ENCODE measurements around the gene TUBGCP3. TPM values are rescaled to one million over a fixed set of nuclear protein-coding genes. Genes with fewer than 3 reads are reported as not detected.

TUBGCP3 gene
- total RNA-seq, 1 experiment from 2014 or later: 19.2 TPM

DNA sequence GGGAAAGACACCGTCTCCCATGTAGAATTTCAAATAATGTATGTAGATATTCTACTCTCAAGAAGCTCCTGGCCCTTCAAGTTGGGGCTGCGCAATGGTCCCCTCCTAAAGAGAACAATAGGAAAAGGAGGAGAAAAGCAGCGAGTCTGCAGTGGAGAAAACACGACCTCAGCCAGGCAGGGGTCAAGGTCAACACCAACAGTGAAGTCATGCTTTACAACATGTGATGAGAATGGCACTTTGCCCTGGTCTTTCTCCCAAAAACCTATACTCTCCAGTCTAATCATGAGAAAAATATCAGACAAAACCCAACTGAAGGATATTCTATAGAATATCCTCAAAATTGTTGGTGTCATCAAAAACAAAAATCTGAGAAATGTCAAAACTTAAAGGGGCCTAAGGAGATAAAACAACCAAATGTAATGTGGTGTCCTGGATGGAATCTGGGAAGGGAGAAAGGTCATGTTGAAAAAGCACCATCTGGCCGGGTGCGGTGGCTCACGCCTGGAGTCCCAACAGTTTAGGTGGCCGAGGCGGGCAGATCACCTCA lies 110.8 kb downstream of the TUBGCP3 start:
- DNase-seq: no peak
- H3K36me3 ChIP-seq (replicated peaks; ENCODE audit: control insufficient read depth, insufficient read depth, low read length): no peaks in the 10 kb centered on the region
- no peaks in the 10 kb centered on the region for H3K27me3 ChIP-seq (ENCODE audit: control insufficient read depth, insufficient read depth, low read length)

DNA sequence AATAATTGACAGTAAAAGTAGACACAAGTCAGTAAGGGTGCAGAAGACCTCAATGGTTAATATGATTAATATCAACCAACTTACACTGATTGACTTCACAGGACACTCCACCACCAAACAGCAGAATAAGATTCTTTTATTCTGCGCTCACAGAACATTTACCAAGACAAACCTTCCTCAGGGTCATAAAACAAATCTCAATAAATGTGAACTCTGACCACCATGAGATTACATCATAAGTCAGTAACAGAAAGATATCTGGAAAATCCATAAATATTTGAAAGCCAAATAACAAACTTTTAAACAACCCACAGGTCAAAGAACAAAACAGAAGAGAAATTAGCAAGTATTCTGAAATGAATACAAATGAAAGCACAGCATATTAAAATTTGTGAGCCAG lies 112.1 kb downstream of the TUBGCP3 start:
- DNase-seq: no peak
- no peak overlapping the region for H3K4me3 ChIP-seq (ENCODE audit: insufficient read depth, low read depth, low read length)
- no peaks in the 10 kb centered on the region for H3K27me3 ChIP-seq (ENCODE audit: control insufficient read depth, insufficient read depth, low read length)
- no peaks in the 10 kb centered on the region for H3K36me3 ChIP-seq (replicated peaks; ENCODE audit: control insufficient read depth, insufficient read depth, low read length)

More for the DNA sequence above, 110.8 kb downstream of the TUBGCP3 start:
- H3K4me3 ChIP-seq (ENCODE audit: insufficient read depth, low read depth, low read length): no peak overlapping the region

- DNase-seq: peak; percentile 48
- H3K36me3 ChIP-seq (replicated peaks; ENCODE audit: control insufficient read depth, insufficient read depth, low read length): no peaks in the 10 kb centered on the region
- no peaks in the 10 kb centered on the region for H3K27me3 ChIP-seq (ENCODE audit: control insufficient read depth, insufficient read depth, low read length)
- H3K4me3 ChIP-seq (ENCODE audit: insufficient read depth, low read depth, low read length): no peak overlapping the region
Measured at GRCh38 chr13:112474869-112475268, 113.1 kb downstream of the TUBGCP3 start.

DNA sequence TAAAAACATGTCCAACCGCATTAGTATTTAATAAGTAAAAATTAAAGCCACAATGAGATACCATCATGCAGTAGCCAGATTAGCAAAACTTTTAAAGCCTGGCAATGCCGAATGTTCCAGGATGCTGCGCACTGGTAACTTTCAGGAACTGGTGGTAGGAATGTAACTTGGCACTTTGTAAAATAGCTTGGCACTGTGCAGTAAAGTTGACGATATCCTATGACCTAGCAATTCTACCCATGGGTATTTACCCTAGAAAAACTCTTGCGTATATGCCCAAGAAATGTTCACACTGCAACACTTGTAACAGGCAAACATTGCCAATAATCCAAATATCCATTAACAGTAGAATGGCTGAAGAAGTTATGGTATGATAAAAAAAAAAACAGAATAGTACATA lies 114.1 kb downstream of the TUBGCP3 start:
- Histone ChIP-seq H3K36me3 (replicated peaks; ENCODE audit: control insufficient read depth, insufficient read depth, low read length) (no peaks in the 10 kb centered on the region), H3K4me3 (ENCODE audit: insufficient read depth, low read depth, low read length) (no peak overlapping the region), H3K27me3 (ENCODE audit: control insufficient read depth, insufficient read depth, low read length) (no peaks in the 10 kb centered on the region)
- DNase-seq: no peak

DNA sequence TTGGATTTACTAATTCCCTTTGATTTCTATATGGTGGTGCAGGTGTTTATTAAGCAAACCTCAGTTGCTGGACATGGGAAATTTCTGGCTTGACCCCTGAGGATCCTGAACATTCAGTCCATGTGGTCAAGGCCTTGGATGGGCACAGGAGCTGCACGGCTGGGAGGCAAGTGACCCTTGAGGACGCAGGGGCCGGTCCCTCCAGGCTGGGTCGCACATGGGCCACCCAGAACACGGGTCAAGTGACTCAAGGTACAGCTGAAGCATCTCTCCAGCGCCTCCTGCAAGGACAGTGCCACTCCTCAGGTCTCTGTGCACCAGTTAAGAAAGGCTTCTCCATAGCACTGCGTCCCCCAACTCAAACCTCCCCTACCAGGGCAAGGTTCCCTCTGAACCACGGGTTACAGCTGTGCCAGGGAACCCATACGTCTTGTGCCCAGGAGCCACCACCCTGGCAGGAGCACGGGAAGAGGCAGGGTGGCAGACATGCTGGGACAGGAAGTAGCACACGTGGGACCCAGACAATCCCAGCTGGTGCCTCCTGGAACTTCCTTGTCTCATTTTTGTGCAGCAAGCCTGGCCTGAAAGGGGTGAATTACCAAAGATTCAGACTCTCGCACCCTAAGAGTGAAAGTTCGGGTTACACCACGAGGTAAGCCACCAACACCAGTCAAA lies 118.7 kb downstream of the TUBGCP3 start:
- Histone ChIP-seq H3K36me3 (replicated peaks; ENCODE audit: control insufficient read depth, insufficient read depth, low read length) (no peaks in the 10 kb centered on the region), H3K27me3 (ENCODE audit: control insufficient read depth, insufficient read depth, low read length) (no peaks in the 10 kb centered on the region), H3K4me3 (ENCODE audit: insufficient read depth, low read depth, low read length) (no peak overlapping the region)
- no peak for DNase-seq

DNA sequence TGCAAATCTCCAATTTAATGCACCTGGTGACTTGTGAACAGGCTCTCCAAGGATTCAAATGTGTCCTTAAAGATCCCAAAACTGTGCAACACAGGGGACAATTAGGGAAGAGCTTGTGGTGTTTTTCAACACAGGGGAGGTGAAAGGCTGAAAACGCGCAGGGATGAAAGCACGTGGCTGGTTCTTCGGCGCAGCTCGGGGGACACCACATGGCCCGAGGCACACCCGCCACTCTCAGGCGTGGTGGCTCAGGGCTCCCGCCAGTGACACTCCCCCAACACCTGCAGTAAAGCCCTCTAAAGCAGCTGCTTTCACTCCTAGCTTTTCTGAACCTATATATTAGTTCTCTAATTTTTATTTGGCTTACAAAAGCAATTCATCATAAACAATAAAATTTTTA lies 119.9 kb downstream of the TUBGCP3 start:
- Histone ChIP-seq H3K36me3 (replicated peaks; ENCODE audit: control insufficient read depth, insufficient read depth, low read length) (no peaks in the 10 kb centered on the region), H3K4me3 (ENCODE audit: insufficient read depth, low read depth, low read length) (no peak overlapping the region), H3K27me3 (ENCODE audit: control insufficient read depth, insufficient read depth, low read length) (no peaks in the 10 kb centered on the region)
- no peak for DNase-seq

GRCh38 chr13:112467236-112467635 lies 120.7 kb downstream of the TUBGCP3 start:
- peak; percentile 54 for DNase-seq
- Histone ChIP-seq H3K36me3 (replicated peaks; ENCODE audit: control insufficient read depth, insufficient read depth, low read length) (no peaks in the 10 kb centered on the region), H3K4me3 (ENCODE audit: insufficient read depth, low read depth, low read length) (no peak overlapping the region), H3K27me3 (ENCODE audit: control insufficient read depth, insufficient read depth, low read length) (no peaks in the 10 kb centered on the region)

- H3K4me3 ChIP-seq (ENCODE audit: insufficient read depth, low read depth, low read length): no peak overlapping the region
- DNase-seq: peak; percentile 57
- no peaks in the 10 kb centered on the region for H3K27me3 ChIP-seq (ENCODE audit: control insufficient read depth, insufficient read depth, low read length)
- no peaks in the 10 kb centered on the region for H3K36me3 ChIP-seq (replicated peaks; ENCODE audit: control insufficient read depth, insufficient read depth, low read length)
Measured at GRCh38 chr13:112466132-112467058, 121.6 kb downstream of the TUBGCP3 start.

DNA sequence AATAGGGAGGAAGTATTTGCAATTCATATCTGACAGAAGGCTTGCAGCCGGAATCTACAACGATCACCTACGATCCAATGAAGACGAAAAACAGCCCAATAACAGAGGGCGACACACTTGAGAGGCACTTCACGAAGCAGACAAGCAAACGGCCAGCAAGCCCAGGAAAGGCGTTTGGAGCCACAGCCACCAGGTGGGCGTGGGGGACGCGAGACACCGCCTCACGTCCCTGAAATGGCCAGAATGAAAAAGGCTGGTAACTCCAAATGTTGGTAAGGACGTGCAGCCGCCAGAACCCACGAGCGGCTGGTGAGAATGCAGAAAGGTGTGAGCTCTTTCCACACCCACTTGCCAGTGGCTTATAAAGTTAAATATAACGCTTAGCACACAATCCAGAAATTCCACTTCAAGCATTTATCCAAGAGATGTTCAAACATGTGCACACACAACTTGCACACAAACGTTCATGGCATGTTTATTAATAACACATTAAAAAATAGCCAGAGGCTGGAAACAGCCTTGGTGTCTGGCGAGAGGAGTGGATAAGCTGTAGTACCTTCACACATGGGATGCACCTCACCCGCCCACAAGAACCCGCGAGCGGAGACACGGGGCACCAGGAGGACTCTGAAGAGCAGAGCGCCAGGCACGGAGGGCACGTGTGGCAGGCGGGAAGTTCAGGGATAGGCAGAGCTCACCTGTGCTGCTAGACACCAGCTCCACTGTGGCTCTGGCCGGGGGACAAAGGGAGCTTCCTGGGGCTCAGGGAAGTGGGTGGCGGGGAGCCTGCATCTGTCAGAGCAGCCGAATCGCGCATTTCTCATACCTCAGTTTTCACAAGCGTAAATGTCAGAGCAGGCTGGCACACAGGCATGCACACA lies 122.5 kb downstream of the TUBGCP3 start:
- Histone ChIP-seq H3K4me3 (ENCODE audit: insufficient read depth, low read depth, low read length) (no peak overlapping the region), H3K36me3 (replicated peaks; ENCODE audit: control insufficient read depth, insufficient read depth, low read length) (no peaks in the 10 kb centered on the region), H3K27me3 (ENCODE audit: control insufficient read depth, insufficient read depth, low read length) (no peaks in the 10 kb centered on the region)
- DNase-seq: peak; percentile 65

GRCh38 chr13:112464720-112465119 lies 123.2 kb downstream of the TUBGCP3 start:
- H3K4me3 ChIP-seq (ENCODE audit: insufficient read depth, low read depth, low read length): no peak overlapping the region
- no peak for DNase-seq
- no peaks in the 10 kb centered on the region for H3K27me3 ChIP-seq (ENCODE audit: control insufficient read depth, insufficient read depth, low read length)
- no peaks in the 10 kb centered on the region for H3K36me3 ChIP-seq (replicated peaks; ENCODE audit: control insufficient read depth, insufficient read depth, low read length)

- Histone ChIP-seq H3K36me3 (replicated peaks; ENCODE audit: control insufficient read depth, insufficient read depth, low read length) (no peaks in the 10 kb centered on the region), H3K27me3 (ENCODE audit: control insufficient read depth, insufficient read depth, low read length) (no peaks in the 10 kb centered on the region), H3K4me3 (ENCODE audit: insufficient read depth, low read depth, low read length) (no peak overlapping the region)
- no peak for DNase-seq
Measured at GRCh38 chr13:112462408-112462807, 125.5 kb downstream of the TUBGCP3 start.

GRCh38 chr13:112457485-112457884 lies 130.5 kb downstream of the TUBGCP3 start:
- DNase-seq: peak; percentile 56
- no peaks in the 10 kb centered on the region for H3K36me3 ChIP-seq (replicated peaks; ENCODE audit: control insufficient read depth, insufficient read depth, low read length)
- no peaks in the 10 kb centered on the region for H3K27me3 ChIP-seq (ENCODE audit: control insufficient read depth, insufficient read depth, low read length)
- H3K4me3 ChIP-seq (ENCODE audit: insufficient read depth, low read depth, low read length): no peak overlapping the region

DNA sequence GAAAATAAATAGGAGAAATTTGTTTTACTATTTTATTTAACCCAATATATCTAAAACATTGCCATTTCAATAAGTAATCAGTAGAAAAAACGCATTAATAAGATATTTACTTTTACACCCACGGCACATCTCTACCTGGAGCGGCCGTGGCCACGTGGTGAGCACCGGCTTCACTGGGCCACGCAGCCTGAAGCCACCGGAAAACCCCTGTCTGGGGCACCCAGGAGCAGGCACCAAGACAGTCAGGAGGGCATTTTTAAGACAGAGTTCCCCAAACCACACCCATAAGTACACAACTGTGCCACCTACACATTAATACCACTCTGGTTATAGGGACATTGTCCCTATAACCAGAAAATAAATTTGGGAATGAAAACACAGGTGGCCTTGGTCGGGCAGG lies 130.9 kb downstream of the TUBGCP3 start:
- DNase-seq: peak; percentile 47
- Histone ChIP-seq H3K36me3 (replicated peaks; ENCODE audit: control insufficient read depth, insufficient read depth, low read length) (no peaks in the 10 kb centered on the region), H3K4me3 (ENCODE audit: insufficient read depth, low read depth, low read length) (no peak overlapping the region), H3K27me3 (ENCODE audit: control insufficient read depth, insufficient read depth, low read length) (no peaks in the 10 kb centered on the region)

All from H7 (cell line).